GM18499 (cell line): ENCODE measurements around the gene SLC16A5.
"Not testable (repeated sequence)": the region's sequence is repeated elsewhere in the genome, so short reads cannot be mapped to it uniquely, and the experiment has no call there.

Experiments used
- ATAC-seq: cut with Tn5 transposase; IDR thresholded peaks from one replicate; pipeline ENCODE4 v1.9.1; 2021; ENCODE audit warnings: moderate number of reproducible peaks; ENCODE audit not compliant: insufficient read depth, unreplicated experiment

SLC16A5 gene

GRCh38 chr17:75130632-75131277, 43.0 kb downstream of the SLC16A5 start:
- no peak for ATAC-seq

- ATAC-seq, result peak; percentile 60
Observed at GRCh38 chr17:75131278-75132017, 43.7 kb downstream of the SLC16A5 start, which contains the start of gene NT5C. TSS of gene NT5C (minus strand) at chr17:75131742. CDS start at chr17:75131707, 35 bp downstream.

- ATAC-seq, result not testable (repeated sequence)
Observed at GRCh38 chr17:75132018-75133000, 44.6 kb downstream of the SLC16A5 start.

- no peak for ATAC-seq
Observed at GRCh38 chr17:75133001-75133400, 45.2 kb downstream of the SLC16A5 start.

- not testable (repeated sequence) for ATAC-seq
Observed at GRCh38 chr17:75133607-75134347, 46.0 kb downstream of the SLC16A5 start.

GRCh38 chr17:75135452-75135851, 47.7 kb downstream of the SLC16A5 start:
- ATAC-seq, result no peak

- no peak for ATAC-seq
Observed at GRCh38 chr17:75135946-75136345, 48.2 kb downstream of the SLC16A5 start.

GRCh38 chr17:75137762-75138161, 50.0 kb downstream of the SLC16A5 start:
- not testable (repeated sequence) for ATAC-seq

- ATAC-seq, result no peak
Observed at GRCh38 chr17:75138519-75138918, 50.8 kb downstream of the SLC16A5 start.

- no peak for ATAC-seq
Observed at GRCh38 chr17:75142236-75142971, 54.6 kb downstream of the SLC16A5 start.

- ATAC-seq, result no peak
Observed at GRCh38 chr17:75144816-75145512, 57.2 kb downstream of the SLC16A5 start.

- no peak for ATAC-seq
Observed at GRCh38 chr17:75146592-75146991, 58.8 kb downstream of the SLC16A5 start.

- ATAC-seq, result no peak
Observed at GRCh38 chr17:75147878-75148546, 60.3 kb downstream of the SLC16A5 start.

- no peak for ATAC-seq
Observed at GRCh38 chr17:75151930-75152329, 64.2 kb downstream of the SLC16A5 start.

GRCh38 chr17:75152523-75152921, 64.8 kb downstream of the SLC16A5 start:
- ATAC-seq, result no peak

GRCh38 chr17:75152922-75153779, 65.4 kb downstream of the SLC16A5 start:
- ATAC-seq, result no peak

- ATAC-seq, result peak; percentile 17
Observed at GRCh38 chr17:75153780-75154194, 66.0 kb downstream of the SLC16A5 start.
